OCI-LY1 (cell line): ENCODE measurements around the gene AFF2.

Experiments
- H2AFZ ChIP-seq: fragments of 200-600 bp; sonication (generic), shearing (Covaris generic); 2 replicates; pipeline ENCODE4 v1.6.0; 2014; ENCODE audit warnings: antibody characterized with exemption, mild to moderate bottlenecking, low read length
- H3F3A ChIP-seq: fragments of 200-600 bp; sonication (generic), shearing (Covaris generic); 2 replicates; pipeline ENCODE4 v1.6.0; 2014; ENCODE audit warnings: mild to moderate bottlenecking, antibody characterized with exemption, low read length, moderate library complexity; ENCODE audit not compliant: insufficient read depth
- H3K27ac ChIP-seq: fragments of 200-600 bp; sonication (generic); 2 replicates; pipeline ENCODE4 v1.5.1; 2014; ENCODE audit warnings: low read length, mixed run types, mild to moderate bottlenecking, low read depth; ENCODE audit not compliant: poor library complexity, severe bottlenecking
- H3K27me3 ChIP-seq: fragments of 200-600 bp; sonication (generic); 2 replicates; pipeline ENCODE4 v1.6.0; 2014; ENCODE audit warnings: antibody characterized with exemption, mild to moderate bottlenecking, low read length, moderate library complexity; ENCODE audit not compliant: insufficient read depth
- H3K36me3 ChIP-seq: fragments of 200-600 bp; sonication (generic); 2 replicates; pipeline ENCODE4 v1.6.1; 2014; ENCODE audit warnings: mild to moderate bottlenecking, antibody characterized with exemption, low read length, moderate library complexity, mixed read lengths; ENCODE audit not compliant: insufficient read depth
- H3K4me1 ChIP-seq: fragments of 200-600 bp; sonication (generic); 2 replicates; pipeline ENCODE4 v1.5.1; 2014; ENCODE audit warnings: mild to moderate bottlenecking, low read length, moderate library complexity; ENCODE audit not compliant: insufficient read depth, severe bottlenecking
- H3K4me2 ChIP-seq: fragments of 200-600 bp; sonication (generic), shearing (Covaris generic); 2 replicates; pipeline ENCODE4 v1.6.1; 2014; ENCODE audit warnings: low read length
- H3K4me3 ChIP-seq: fragments of 200-600 bp; sonication (generic); 2 replicates; pipeline ENCODE4 v1.5.1; 2014; ENCODE audit warnings: low read length, low read depth, mild to moderate bottlenecking, mixed read lengths; ENCODE audit not compliant: poor library complexity, severe bottlenecking
- H3K79me2 ChIP-seq: fragments of 200-600 bp; shearing (Covaris generic); 2 replicates; pipeline ENCODE4 v1.6.1; 2016; ENCODE audit warnings: mixed run types, low read length, mixed read lengths; ENCODE audit not compliant: insufficient read depth
- H3K9ac ChIP-seq: fragments of 200-600 bp; sonication (generic), shearing (Covaris generic); 2 replicates; pipeline ENCODE4 v1.6.1; 2014; ENCODE audit warnings: mild to moderate bottlenecking, low read length, mixed read lengths
- H3K9me2 ChIP-seq: fragments of 200-600 bp; sonication (generic), shearing (Covaris generic); 2 replicates; pipeline ENCODE4 v1.6.1; 2014; ENCODE audit warnings: low read depth, mild to moderate bottlenecking, low read length, mixed read lengths
- H3K9me3 ChIP-seq: fragments of 200-600 bp; shearing (Covaris generic); 2 replicates; pipeline ENCODE4 v1.6.1; 2014; ENCODE audit warnings: low read length, mixed read lengths
- H4K20me1 ChIP-seq: fragments of 200-600 bp; sonication (generic), shearing (Covaris generic); 2 replicates; pipeline ENCODE4 v1.6.0; 2016; ENCODE audit warnings: mild to moderate bottlenecking, low read length; ENCODE audit not compliant: insufficient read depth
- EZH2 ChIP-seq: fragments of 200-600 bp; sonication (generic), shearing (Covaris generic); IDR thresholded peaks from 2 replicates; pipeline ENCODE4 v1.8.0; 2017; ENCODE audit warnings: borderline replicate concordance, mixed run types, mild to moderate bottlenecking, antibody characterized with exemption, low read length, moderate library complexity, mixed read lengths
- TF ChIP-seq, protein P1 (sequence below): fragments of 200-600 bp; sonication (generic), shearing (Covaris generic); IDR thresholded peaks from 2 replicates; pipeline ENCODE4 v1.5.1; 2017; ENCODE audit warnings: mild to moderate bottlenecking, antibody characterized with exemption, low read length, moderate library complexity, mixed read lengths

Gene AFF2

DNA sequence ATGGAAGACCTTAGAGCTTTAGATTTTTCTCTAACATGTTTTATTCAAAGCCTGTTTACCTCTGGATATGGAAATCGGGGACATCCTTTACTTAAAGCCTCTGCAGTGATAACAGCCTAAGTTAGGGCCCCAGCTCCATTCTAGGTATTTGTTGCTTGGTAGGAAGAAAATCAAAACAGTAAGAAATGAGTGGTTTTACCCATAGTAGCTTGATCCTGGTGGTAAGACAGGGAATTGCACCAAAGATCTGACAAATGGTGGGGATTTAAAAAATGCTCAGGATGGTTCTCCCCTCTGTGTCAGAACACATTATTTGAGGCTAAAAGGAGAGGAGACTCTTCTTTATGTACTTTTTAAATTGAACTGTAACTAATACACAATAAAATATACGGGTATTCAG lies 52.4 kb downstream of the AFF2 start:
- no peak overlapping the region for H3K4me3 ChIP-seq
- peaks cover 40% of the 10 kb centered on the region for H3K4me1 ChIP-seq
- no peak overlapping the region for H3K9ac ChIP-seq
- no peaks in the 10 kb centered on the region for H4K20me1 ChIP-seq
- H3K27me3 ChIP-seq: no peaks in the 10 kb centered on the region
- H3K4me2 ChIP-seq: no peak overlapping the region
- no peaks in the 10 kb centered on the region for H3K9me3 ChIP-seq
- H3K36me3 ChIP-seq: no peaks in the 10 kb centered on the region
- no peaks in the 10 kb centered on the region for H3F3A ChIP-seq
- no peak overlapping the region for H2AFZ ChIP-seq
- H3K79me2 ChIP-seq: peaks cover 4% of the 10 kb centered on the region; the same call in 1 of the 2 replicates
- no peaks in the 10 kb centered on the region for H3K9me2 ChIP-seq
- H3K27ac ChIP-seq: no peak overlapping the region
- TF ChIP-seq EZH2: no peak
- TF ChIP-seq, protein P1, sequence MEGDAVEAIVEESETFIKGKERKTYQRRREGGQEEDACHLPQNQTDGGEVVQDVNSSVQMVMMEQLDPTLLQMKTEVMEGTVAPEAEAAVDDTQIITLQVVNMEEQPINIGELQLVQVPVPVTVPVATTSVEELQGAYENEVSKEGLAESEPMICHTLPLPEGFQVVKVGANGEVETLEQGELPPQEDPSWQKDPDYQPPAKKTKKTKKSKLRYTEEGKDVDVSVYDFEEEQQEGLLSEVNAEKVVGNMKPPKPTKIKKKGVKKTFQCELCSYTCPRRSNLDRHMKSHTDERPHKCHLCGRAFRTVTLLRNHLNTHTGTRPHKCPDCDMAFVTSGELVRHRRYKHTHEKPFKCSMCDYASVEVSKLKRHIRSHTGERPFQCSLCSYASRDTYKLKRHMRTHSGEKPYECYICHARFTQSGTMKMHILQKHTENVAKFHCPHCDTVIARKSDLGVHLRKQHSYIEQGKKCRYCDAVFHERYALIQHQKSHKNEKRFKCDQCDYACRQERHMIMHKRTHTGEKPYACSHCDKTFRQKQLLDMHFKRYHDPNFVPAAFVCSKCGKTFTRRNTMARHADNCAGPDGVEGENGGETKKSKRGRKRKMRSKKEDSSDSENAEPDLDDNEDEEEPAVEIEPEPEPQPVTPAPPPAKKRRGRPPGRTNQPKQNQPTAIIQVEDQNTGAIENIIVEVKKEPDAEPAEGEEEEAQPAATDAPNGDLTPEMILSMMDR: peak; percentile 40; the same call in 1 of the 2 replicates

DNA sequence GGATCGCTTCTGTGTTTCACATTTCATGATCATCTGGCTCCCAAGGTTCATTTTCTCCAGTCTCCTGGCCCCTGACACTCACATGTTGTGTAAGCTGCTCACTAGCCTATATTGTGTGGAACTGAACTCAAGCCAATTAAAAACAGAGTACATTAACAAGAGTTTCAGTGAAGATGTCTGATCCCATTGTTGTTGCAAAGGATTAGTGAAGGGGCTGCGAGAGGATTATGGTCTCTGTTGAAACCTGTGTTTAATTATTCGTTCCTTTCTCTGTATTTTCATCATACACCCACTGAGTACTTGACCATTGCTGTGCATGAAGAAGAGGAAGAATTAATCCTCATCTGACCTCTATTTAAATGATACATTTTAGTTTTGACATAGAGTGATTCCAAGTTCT lies 54.7 kb downstream of the AFF2 start:
- peaks cover 4% of the 10 kb centered on the region; the same call in 1 of the 2 replicates for H3K79me2 ChIP-seq

DNA sequence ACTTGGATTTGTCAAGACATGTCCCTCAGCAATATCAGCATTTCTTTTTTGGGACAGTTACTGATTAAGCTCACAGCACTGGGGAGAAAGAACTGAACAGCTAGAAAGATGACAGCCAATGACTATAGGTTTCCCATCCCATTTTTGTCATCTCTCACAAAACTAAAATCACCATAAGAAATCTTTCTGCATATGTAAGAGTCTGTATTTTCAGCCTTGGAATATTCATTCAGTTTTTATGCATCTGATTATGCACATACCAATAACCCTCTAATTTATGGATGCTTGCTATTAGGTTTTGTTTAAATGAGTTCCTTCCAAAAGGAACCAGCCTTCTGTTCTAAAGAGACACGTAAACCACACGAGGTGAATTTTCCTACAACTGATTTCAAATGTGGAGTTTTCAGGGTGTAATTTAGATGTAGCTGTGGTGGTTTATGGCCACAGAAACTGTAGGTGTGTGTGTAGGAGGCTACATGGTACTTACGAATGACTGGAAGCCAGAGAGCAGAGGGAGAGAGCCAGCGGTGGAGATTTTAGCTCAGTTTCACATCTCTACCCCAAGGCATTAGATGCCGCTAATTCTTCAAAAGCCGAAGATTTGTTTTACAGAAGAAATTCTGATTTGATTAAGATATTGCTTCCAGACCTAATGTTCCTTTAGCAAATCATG lies 55.3 kb downstream of the AFF2 start:
- Histone ChIP-seq H3K79me2 (0 out of 2 replicates have a peak, but pooled peaks cover 4% of the 10 kb centered on the region), H4K20me1 (no peaks in the 10 kb centered on the region), H3K27ac (no peak overlapping the region), H3K9me3 (no peaks in the 10 kb centered on the region), H3K4me2 (peak overlapping the region; percentile 22; the same call in 1 of the 2 replicates), H2AFZ (no peak overlapping the region), H3K9ac (no peak overlapping the region), H3K36me3 (no peaks in the 10 kb centered on the region; the same call in 1 of the 2 replicates), H3K4me3 (no peak overlapping the region), H3F3A (no peaks in the 10 kb centered on the region), H3K9me2 (no peaks in the 10 kb centered on the region), H3K4me1 (peaks cover 30% of the 10 kb centered on the region), H3K27me3 (no peaks in the 10 kb centered on the region)
- TF ChIP-seq, protein P1: no peak
- no peak for TF ChIP-seq EZH2

More for the DNA sequence above, 54.7 kb downstream of the AFF2 start:
- H3K4me3 ChIP-seq: no peak overlapping the region
- H2AFZ ChIP-seq: no peak overlapping the region
- no peaks in the 10 kb centered on the region for H3K9me2 ChIP-seq
- TF ChIP-seq, protein P1: no peak
- no peak for TF ChIP-seq EZH2
- H3K4me2 ChIP-seq: peak overlapping the region; percentile 22; the same call in 1 of the 2 replicates
- peaks cover 30% of the 10 kb centered on the region for H3K4me1 ChIP-seq
- H3K27ac ChIP-seq: no peak overlapping the region
- no peaks in the 10 kb centered on the region for H3K27me3 ChIP-seq
- H3F3A ChIP-seq: no peaks in the 10 kb centered on the region
- H4K20me1 ChIP-seq: no peaks in the 10 kb centered on the region
- no peaks in the 10 kb centered on the region for H3K9me3 ChIP-seq
- no peaks in the 10 kb centered on the region; the same call in 1 of the 2 replicates for H3K36me3 ChIP-seq
- no peak overlapping the region for H3K9ac ChIP-seq
